GM23338 (cell line): ENCODE data around the gene MTA1. TPM values are rescaled to one million over a fixed set of nuclear protein-coding genes. Genes with fewer than 3 reads are reported as not detected.

Experiments used
- ATAC-seq: fragments of 200-7000 bp; cut with Tn5 transposase; 3 replicates; pipeline ENCODE4 v1.9.1; 2020
- DNase-seq: peaks from one replicate; pipeline ENCODE4 v3.0.0-alpha.2; 2015; ENCODE audit warnings: low spot score
- H2AFZ ChIP-seq: fragments of 200-600 bp; sonication (generic); 2 replicates; pipeline ENCODE4 v1.8.0; 2016; ENCODE audit warnings: antibody characterized with exemption, mild to moderate bottlenecking, moderate library complexity
- H3F3A ChIP-seq: fragments of 200-600 bp; sonication (generic); replicated peaks from 2 replicates; pipeline ENCODE4 v1.8.0; 2017; ENCODE audit warnings: antibody characterized with exemption, mixed run types, low read depth
- H3K27ac ChIP-seq: fragments of 200-600 bp; sonication (generic); 2 replicates; pipeline ENCODE4 v1.6.1; 2016; ENCODE audit warnings: low read depth
- H3K27me3 ChIP-seq: fragments of 200-600 bp; sonication (generic); 2 replicates; pipeline ENCODE4 v1.8.0; 2016; ENCODE audit warnings: mild to moderate bottlenecking, mixed run types, moderate library complexity; ENCODE audit not compliant: insufficient read depth
- H3K36me3 ChIP-seq: fragments of 200-600 bp; sonication (generic); 2 replicates; pipeline ENCODE4 v1.8.0; 2016; ENCODE audit warnings: mild to moderate bottlenecking; ENCODE audit not compliant: insufficient read depth
- H3K4me1 ChIP-seq: fragments of 200-600 bp; sonication (generic); 2 replicates; pipeline ENCODE4 v1.8.0; 2016; ENCODE audit warnings: mild to moderate bottlenecking, moderate library complexity; ENCODE audit not compliant: insufficient read depth
- H3K4me2 ChIP-seq: fragments of 200-600 bp; sonication (generic); 2 replicates; pipeline ENCODE4 v1.7.1; 2017; ENCODE audit warnings: mixed run types
- H3K4me3 ChIP-seq: fragments of 200-600 bp; sonication (generic); 2 replicates; pipeline ENCODE4 v1.6.1; 2016; ENCODE audit warnings: mixed run types
- H3K79me2 ChIP-seq: fragments of 200-600 bp; sonication (generic); replicated peaks from 2 replicates; pipeline ENCODE4 v1.8.0; 2017; ENCODE audit warnings: mild to moderate bottlenecking; ENCODE audit not compliant: insufficient read depth
- H3K9me2 ChIP-seq: fragments of 200-600 bp; sonication (generic); 2 replicates; pipeline ENCODE4 v1.8.0; 2017; ENCODE audit not compliant: insufficient read depth
- H4K20me1 ChIP-seq: fragments of 200-600 bp; sonication (generic); replicated peaks from 2 replicates; pipeline ENCODE4 v1.8.0; 2017; ENCODE audit warnings: mild to moderate bottlenecking; ENCODE audit not compliant: insufficient read depth
- H3K27ac Mint-ChIP-seq: 2 replicates; pipeline ENCODE4 v1.8.0; 2020; ENCODE audit warnings: inconsistent platforms, mild to moderate bottlenecking, moderate library complexity, mixed read lengths
- H3K27me3 Mint-ChIP-seq: 3 replicates; pipeline ENCODE4 v1.8.0; 2022; ENCODE audit warnings: low read depth, mild to moderate bottlenecking, moderate library complexity, mixed read lengths, inconsistent platforms; ENCODE audit not compliant: insufficient read depth, poor library complexity
- H3K36me3 Mint-ChIP-seq: 3 replicates; pipeline ENCODE4 v1.8.0; 2021; ENCODE audit warnings: low read depth, mild to moderate bottlenecking, inconsistent platforms, moderate library complexity, mixed read lengths
- H3K4me1 Mint-ChIP-seq: 3 replicates; pipeline ENCODE4 v1.8.0; 2020; ENCODE audit warnings: mild to moderate bottlenecking, inconsistent platforms, mixed read lengths
- H3K4me3 Mint-ChIP-seq: 3 replicates; pipeline ENCODE4 v1.8.0; 2021; ENCODE audit warnings: moderate library complexity, mild to moderate bottlenecking, inconsistent platforms, mixed read lengths
- H3K9me3 Mint-ChIP-seq: 3 replicates; pipeline ENCODE4 v1.8.0; 2020; ENCODE audit warnings: moderate library complexity, mild to moderate bottlenecking, inconsistent platforms, mixed read lengths
- CREB1 ChIP-seq: fragments of 250-450 bp; sonication (Bioruptor Pico); IDR thresholded peaks from 2 replicates; pipeline ENCODE4 v1.5.0; 2020; ENCODE audit warnings: low read depth, mild to moderate bottlenecking, moderate library complexity
- EZH2 ChIP-seq: fragments of 200-600 bp; sonication (generic); IDR thresholded peaks from one replicate; pipeline ENCODE4 v1.8.0; 2017; ENCODE audit warnings: antibody characterized with exemption, mild to moderate bottlenecking, low read depth; ENCODE audit not compliant: unreplicated experiment
- EZH2phosphoT487 ChIP-seq: fragments of 200-600 bp; sonication (generic); IDR thresholded peaks from one replicate; pipeline ENCODE4 v1.8.1; 2018; ENCODE audit warnings: antibody characterized with exemption; ENCODE audit not compliant: unreplicated experiment
- NANOG ChIP-seq: IDR thresholded peaks from 2 replicates; pipeline ENCODE4 v1.6.1; 2016; ENCODE audit warnings: antibody characterized with exemption, borderline replicate concordance
- POLR2AphosphoS5 ChIP-seq: IDR thresholded peaks from 2 replicates; pipeline ENCODE4 v1.6.1; 2016; ENCODE audit warnings: antibody characterized with exemption, low read depth
- STAT1 ChIP-seq: IDR thresholded peaks from one replicate; pipeline ENCODE4 v1.6.1; 2016; ENCODE audit warnings: antibody characterized with exemption; ENCODE audit not compliant: unreplicated experiment
- ZNF114 ChIP-seq: fragments of 250-450 bp; sonication (Bioruptor Pico); IDR thresholded peaks from 2 replicates; pipeline ENCODE4 v1.5.0; 2020; ENCODE audit warnings: mild to moderate bottlenecking, moderate library complexity
- ZNF331 ChIP-seq: fragments of 250-450 bp; sonication (Bioruptor Pico); IDR thresholded peaks from 2 replicates; pipeline ENCODE4 v1.5.0; 2020; ENCODE audit warnings: low read depth, mild to moderate bottlenecking, moderate library complexity
- polyA plus RNA-seq: library from polyadenylated mRNA; unstranded; fragments of >200 nt; fragmentation: Nextera tagmentation; extraction: Ambion mirVana; gene quantifications from 2 replicates; pipeline ENCODE4 v1.2.1, GENCODE V29; 2016
- total RNA-seq: library from RNA; depleted of rRNA; stranded (reverse); fragments of >200 nt; shearing (Covaris generic); gene quantifications from 2 replicates; pipeline ENCODE4 v1.2.3, GENCODE V29; 2014
- TF ChIP-seq, protein P1 (sequence below): IDR thresholded peaks from one replicate; pipeline ENCODE4 v1.6.1; 2018; ENCODE audit warnings: antibody characterized with exemption; ENCODE audit not compliant: unreplicated experiment
- TF ChIP-seq, protein P2 (sequence below): fragments of 250-450 bp; sonication (Bioruptor Pico); IDR thresholded peaks from 2 replicates; pipeline ENCODE4 v1.5.0; 2020; ENCODE audit warnings: mild to moderate bottlenecking, moderate library complexity

MTA1 gene
- total and polyA plus RNA-seq, 2 experiments from 2014 or later, result 53.3 to 126 TPM

DNA sequence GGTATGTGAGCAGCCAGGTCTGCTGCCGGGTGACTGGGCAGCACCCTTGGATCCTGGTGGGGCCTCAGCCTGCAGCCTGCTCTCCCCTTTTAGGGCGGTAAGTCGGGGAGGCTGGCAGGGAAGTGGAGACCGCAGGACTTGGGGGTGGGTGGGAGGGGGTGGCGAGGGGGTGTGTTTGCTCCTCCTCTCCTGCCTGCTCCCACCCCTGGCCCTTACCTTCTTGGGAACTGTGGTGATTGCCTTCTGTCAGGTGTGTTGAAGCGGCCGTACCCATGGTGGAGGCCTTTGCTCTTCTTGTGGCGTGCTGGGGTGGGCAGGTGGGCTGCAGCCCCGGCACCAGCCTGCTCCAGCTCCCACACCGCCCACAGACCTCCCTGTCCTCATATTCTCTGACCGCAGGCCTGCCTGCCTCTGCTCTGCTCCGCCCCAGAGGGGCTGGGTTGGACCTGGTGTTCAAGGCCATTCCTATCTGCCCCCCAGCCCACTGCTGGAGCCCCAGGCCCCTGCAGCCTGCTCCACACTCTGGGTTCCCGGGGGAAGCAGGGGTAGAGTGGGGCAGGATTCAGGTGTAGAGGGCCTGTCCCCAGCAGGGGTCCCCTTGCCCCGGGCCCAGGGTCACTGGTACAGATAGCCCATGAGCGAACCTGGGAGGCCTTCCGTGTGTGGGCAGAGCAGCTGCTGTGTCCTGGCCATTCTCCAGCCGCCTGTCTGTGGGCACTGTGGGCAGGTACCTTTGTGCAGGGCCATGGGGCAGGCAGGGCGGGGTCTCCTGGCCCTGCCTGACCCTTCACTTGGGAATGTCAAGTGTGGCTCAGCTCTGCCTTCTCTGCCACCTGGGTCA lies 76.6 kb downstream of the MTA1 start:
- no peaks in the 10 kb centered on the region for H3K4me1 ChIP-seq
- H4K20me1 ChIP-seq, result no peaks in the 10 kb centered on the region
- H3K27ac ChIP-seq, result no peak overlapping the region
- no peaks in the 10 kb centered on the region for H3K27me3 ChIP-seq
- no peaks in the 10 kb centered on the region for H3K79me2 ChIP-seq
- H3K27me3 Mint-ChIP-seq, result peaks cover 8% of the 10 kb centered on the region
- H3K36me3 ChIP-seq, result no peaks in the 10 kb centered on the region
- peaks cover 3% of the 10 kb centered on the region; the same call in 1 of the 2 replicates for H3K9me2 ChIP-seq
- no peak overlapping the region for H3K27ac Mint-ChIP-seq
- no peak overlapping the region for H3K4me3 ChIP-seq
- DNase-seq (no peak), ATAC-seq (no peak)
- H2AFZ ChIP-seq, result no peak overlapping the region
- TF ChIP-seq EZH2phosphoT487 (no peak), POLR2AphosphoS5 (no peak), ZNF114 (CRISPR knock-in tag) (no peak), NANOG (no peak), ZNF331 (CRISPR knock-in tag) (no peak), STAT1 (no peak), EZH2 (no peak)
- TF ChIP-seq, protein P1, sequence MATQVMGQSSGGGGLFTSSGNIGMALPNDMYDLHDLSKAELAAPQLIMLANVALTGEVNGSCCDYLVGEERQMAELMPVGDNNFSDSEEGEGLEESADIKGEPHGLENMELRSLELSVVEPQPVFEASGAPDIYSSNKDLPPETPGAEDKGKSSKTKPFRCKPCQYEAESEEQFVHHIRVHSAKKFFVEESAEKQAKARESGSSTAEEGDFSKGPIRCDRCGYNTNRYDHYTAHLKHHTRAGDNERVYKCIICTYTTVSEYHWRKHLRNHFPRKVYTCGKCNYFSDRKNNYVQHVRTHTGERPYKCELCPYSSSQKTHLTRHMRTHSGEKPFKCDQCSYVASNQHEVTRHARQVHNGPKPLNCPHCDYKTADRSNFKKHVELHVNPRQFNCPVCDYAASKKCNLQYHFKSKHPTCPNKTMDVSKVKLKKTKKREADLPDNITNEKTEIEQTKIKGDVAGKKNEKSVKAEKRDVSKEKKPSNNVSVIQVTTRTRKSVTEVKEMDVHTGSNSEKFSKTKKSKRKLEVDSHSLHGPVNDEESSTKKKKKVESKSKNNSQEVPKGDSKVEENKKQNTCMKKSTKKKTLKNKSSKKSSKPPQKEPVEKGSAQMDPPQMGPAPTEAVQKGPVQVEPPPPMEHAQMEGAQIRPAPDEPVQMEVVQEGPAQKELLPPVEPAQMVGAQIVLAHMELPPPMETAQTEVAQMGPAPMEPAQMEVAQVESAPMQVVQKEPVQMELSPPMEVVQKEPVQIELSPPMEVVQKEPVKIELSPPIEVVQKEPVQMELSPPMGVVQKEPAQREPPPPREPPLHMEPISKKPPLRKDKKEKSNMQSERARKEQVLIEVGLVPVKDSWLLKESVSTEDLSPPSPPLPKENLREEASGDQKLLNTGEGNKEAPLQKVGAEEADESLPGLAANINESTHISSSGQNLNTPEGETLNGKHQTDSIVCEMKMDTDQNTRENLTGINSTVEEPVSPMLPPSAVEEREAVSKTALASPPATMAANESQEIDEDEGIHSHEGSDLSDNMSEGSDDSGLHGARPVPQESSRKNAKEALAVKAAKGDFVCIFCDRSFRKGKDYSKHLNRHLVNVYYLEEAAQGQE, result no peak
- no peak overlapping the region for H3K4me3 Mint-ChIP-seq
- H3F3A ChIP-seq, result peaks cover 4% of the 10 kb centered on the region; the same call in 1 of the 2 replicates
- H3K9me3 Mint-ChIP-seq, result peaks cover 3% of the 10 kb centered on the region; the same call in 1 of the 3 replicates
- 0 out of 3 replicates have a peak, but pooled peaks cover 2% of the 10 kb centered on the region for H3K4me1 Mint-ChIP-seq
- H3K36me3 Mint-ChIP-seq, result no peaks in the 10 kb centered on the region
- H3K4me2 ChIP-seq, result no peak overlapping the region

DNA sequence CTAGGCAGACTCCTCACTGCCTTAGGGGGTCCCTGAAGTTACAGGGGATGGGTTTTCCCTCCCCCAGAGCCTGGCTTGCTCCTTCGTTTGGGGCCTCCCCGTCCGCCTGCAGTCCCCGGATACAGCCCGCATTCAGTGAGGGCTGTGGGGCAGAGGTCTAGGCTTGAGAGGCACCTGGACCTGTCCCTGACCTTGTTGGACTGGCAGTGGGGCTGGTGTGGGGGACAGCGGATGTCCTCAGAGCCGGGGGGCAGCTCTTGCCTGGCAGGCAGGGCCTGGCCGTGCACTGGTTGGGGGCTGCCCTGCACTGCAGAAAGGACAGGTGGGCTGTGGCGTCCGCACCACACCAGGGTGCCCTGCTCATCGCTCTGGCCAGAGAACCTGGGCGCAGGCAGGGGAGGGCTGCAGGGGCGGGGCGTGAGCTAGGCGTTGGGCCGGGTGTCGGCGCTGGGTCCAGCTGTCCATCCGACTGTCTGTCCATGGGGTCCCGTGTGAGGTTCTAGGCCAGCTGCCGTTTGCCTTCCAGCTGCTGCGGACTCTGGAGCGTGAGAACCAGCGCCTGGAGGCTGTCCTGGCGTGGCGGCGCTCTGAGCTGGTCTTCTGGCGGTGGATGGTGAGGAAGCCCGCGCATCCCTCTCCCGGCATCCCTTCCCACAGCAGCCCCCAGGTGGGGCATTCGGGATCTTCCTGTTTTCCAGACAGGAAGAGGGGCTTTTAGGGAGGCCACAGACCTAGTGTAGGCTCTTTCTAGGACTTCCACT lies 77.4 kb downstream of the MTA1 start:
- Histone ChIP-seq H3K4me3 (no peak overlapping the region), H3K9me2 (no peaks in the 10 kb centered on the region), H2AFZ (no peak overlapping the region), H3K4me1 (no peaks in the 10 kb centered on the region), H3K36me3 (no peaks in the 10 kb centered on the region), H3K79me2 (no peaks in the 10 kb centered on the region), H3F3A (0 out of 2 replicates have a peak, but pooled peaks cover under 1% of the 10 kb centered on the region), H3K27me3 (no peaks in the 10 kb centered on the region), H3K4me2 (no peak overlapping the region), H4K20me1 (no peaks in the 10 kb centered on the region), H3K27ac (no peak overlapping the region)
- H3K27ac Mint-ChIP-seq, result no peak overlapping the region
- H3K4me3 Mint-ChIP-seq, result no peak overlapping the region
- DNase-seq (no peak), ATAC-seq (no peak)
- no peaks in the 10 kb centered on the region; the same call in 2 of the 3 replicates for H3K9me3 Mint-ChIP-seq
- H3K27me3 Mint-ChIP-seq, result peaks cover 4% of the 10 kb centered on the region
- no peaks in the 10 kb centered on the region for H3K36me3 Mint-ChIP-seq
- H3K4me1 Mint-ChIP-seq, result 0 out of 3 replicates have a peak, but pooled peaks cover 2% of the 10 kb centered on the region
- TF ChIP-seq ZNF331 (CRISPR knock-in tag) (no peak), EZH2 (no peak), CREB1 (no peak), EZH2phosphoT487 (no peak)
- TF ChIP-seq, protein P2, sequence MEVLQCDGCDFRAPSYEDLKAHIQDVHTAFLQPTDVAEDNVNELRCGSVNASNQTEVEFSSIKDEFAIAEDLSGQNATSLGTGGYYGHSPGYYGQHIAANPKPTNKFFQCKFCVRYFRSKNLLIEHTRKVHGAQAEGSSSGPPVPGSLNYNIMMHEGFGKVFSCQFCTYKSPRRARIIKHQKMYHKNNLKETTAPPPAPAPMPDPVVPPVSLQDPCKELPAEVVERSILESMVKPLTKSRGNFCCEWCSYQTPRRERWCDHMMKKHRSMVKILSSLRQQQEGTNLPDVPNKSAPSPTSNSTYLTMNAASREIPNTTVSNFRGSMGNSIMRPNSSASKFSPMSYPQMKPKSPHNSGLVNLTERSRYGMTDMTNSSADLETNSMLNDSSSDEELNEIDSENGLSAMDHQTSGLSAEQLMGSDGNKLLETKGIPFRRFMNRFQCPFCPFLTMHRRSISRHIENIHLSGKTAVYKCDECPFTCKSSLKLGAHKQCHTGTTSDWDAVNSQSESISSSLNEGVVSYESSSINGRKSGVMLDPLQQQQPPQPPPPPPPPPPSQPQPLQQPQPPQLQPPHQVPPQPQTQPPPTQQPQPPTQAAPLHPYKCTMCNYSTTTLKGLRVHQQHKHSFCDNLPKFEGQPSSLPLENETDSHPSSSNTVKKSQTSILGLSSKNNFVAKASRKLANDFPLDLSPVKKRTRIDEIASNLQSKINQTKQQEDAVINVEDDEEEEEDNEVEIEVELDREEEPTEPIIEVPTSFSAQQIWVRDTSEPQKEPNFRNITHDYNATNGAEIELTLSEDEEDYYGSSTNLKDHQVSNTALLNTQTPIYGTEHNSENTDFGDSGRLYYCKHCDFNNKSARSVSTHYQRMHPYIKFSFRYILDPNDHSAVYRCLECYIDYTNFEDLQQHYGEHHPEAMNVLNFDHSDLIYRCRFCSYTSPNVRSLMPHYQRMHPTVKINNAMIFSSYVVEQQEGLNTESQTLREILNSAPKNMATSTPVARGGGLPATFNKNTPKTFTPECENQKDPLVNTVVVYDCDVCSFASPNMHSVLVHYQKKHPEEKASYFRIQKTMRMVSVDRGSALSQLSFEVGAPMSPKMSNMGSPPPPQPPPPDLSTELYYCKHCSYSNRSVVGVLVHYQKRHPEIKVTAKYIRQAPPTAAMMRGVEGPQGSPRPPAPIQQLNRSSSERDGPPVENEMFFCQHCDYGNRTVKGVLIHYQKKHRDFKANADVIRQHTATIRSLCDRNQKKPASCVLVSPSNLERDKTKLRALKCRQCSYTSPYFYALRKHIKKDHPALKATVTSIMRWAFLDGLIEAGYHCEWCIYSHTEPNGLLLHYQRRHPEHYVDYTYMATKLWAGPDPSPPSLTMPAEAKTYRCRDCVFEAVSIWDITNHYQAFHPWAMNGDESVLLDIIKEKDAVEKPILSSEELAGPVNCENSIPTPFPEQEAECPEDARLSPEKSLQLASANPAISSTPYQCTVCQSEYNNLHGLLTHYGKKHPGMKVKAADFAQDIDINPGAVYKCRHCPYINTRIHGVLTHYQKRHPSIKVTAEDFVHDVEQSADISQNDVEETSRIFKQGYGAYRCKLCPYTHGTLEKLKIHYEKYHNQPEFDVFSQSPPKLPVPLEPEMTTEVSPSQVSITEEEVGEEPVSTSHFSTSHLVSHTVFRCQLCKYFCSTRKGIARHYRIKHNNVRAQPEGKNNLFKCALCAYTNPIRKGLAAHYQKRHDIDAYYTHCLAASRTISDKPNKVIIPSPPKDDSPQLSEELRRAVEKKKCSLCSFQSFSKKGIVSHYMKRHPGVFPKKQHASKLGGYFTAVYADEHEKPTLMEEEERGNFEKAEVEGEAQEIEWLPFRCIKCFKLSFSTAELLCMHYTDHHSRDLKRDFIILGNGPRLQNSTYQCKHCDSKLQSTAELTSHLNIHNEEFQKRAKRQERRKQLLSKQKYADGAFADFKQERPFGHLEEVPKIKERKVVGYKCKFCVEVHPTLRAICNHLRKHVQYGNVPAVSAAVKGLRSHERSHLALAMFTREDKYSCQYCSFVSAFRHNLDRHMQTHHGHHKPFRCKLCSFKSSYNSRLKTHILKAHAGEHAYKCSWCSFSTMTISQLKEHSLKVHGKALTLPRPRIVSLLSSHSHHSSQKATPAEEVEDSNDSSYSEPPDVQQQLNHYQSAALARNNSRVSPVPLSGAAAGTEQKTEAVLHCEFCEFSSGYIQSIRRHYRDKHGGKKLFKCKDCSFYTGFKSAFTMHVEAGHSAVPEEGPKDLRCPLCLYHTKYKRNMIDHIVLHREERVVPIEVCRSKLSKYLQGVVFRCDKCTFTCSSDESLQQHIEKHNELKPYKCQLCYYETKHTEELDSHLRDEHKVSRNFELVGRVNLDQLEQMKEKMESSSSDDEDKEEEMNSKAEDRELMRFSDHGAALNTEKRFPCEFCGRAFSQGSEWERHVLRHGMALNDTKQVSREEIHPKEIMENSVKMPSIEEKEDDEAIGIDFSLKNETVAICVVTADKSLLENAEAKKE, result no peak
